Breast epithelium (tissue), 4 donors: ENCODE measurements around the gene KLK5. TPM values are rescaled to one million over a fixed set of nuclear protein-coding genes. Genes with fewer than 3 reads are reported as not detected.
"Not testable (repeated sequence)": the region's sequence is repeated elsewhere in the genome, so short reads cannot be mapped to it uniquely, and the experiment has no call there.

Experiments used
- DNase-seq, 2 donors: peaks; one replicate each; pipeline ENCODE4 v3.0.0-alpha.2; 2019; ENCODE audit warnings: low spot score in 2 of 2
- H3K27ac ChIP-seq, 2 donors: fragments of 200-600 bp; sonication (generic) in 1 of 2; one replicate each; pipeline ENCODE4 v1.5.1; 2016 to 2019; ENCODE audit warnings: mild to moderate bottlenecking in 1 of 2
- H3K27me3 ChIP-seq, 2 donors: fragments of 200-600 bp; sonication (generic) in 1 of 2; one replicate each; pipeline versions ENCODE4 v1.5.1 to v1.6.0; 2017 to 2019; ENCODE audit warnings: control low read depth in 1 of 2, mild to moderate bottlenecking in 1 of 2
- H3K36me3 ChIP-seq: fragments of 200-600 bp; one replicate; pipeline ENCODE4 v1.5.1; 2019
- H3K4me1 ChIP-seq, 2 donors: fragments of 200-600 bp; sonication (generic); one replicate each; pipeline ENCODE4 v1.5.1; 2016 to 2019; ENCODE audit warnings: control low read depth in 1 of 2
- H3K4me3 ChIP-seq, 3 donors: fragments of 200-600 bp; sonication (generic); 1 replicate in 2 of 3; 2 replicates in 1 of 3; pipeline ENCODE4 v1.5.1; 2016 to 2019; ENCODE audit warnings: mild to moderate bottlenecking in 3 of 3, moderate library complexity in 2 of 3
- H3K9me3 ChIP-seq, 2 donors: fragments of 200-600 bp; sonication (generic) in 1 of 2; one replicate each; pipeline ENCODE4 v1.5.1; 2016 to 2019; ENCODE audit warnings: control low read depth in 1 of 2
- POLR2A ChIP-seq: fragments of 450-650 bp; IDR thresholded peaks from one replicate; pipeline ENCODE4 v1.6.1; 2016; ENCODE audit warnings: antibody characterized with exemption, mild to moderate bottlenecking, moderate library complexity
- POLR2AphosphoS5 ChIP-seq, 3 donors: sonication (generic); formaldehyde crosslinking; IDR thresholded peaks; one replicate each; pipeline ENCODE4 v1.6.1; 2017; ENCODE audit warnings: antibody characterized with exemption in 3 of 3
- intact Hi-C: fragments of 100-400 bp; cut with DNase I; formaldehyde crosslinking; loops from one replicate; pipeline ENCODE4 v1.15.1; 2023; ENCODE audit warnings: low total_unique reads
- total RNA-seq, 3 donors: library from RNA; depleted of rRNA; stranded (reverse); fragments of >200 nt; gene quantifications; one replicate each; pipeline ENCODE4 v1.1.0, GENCODE V29; 2016
- TF ChIP-seq, protein P1 (sequence below), 3 donors: fragments of 450-650 bp; IDR thresholded peaks; one replicate each; pipeline ENCODE4 v1.5.1; 2016 to 2017; ENCODE audit warnings: antibody characterized with exemption in 3 of 3, mild to moderate bottlenecking in 3 of 3, moderate library complexity in 3 of 3

Gene KLK5
- total RNA-seq, 3 donors from 2014 or later: 16.1 to 182 TPM; not detected in 1

GRCh38 chr19:50977626-50978025 lies 24.8 kb upstream of the KLK5 start:
- Histone ChIP-seq H3K9me3 (no peaks in the 10 kb centered on the region), H3K4me3 (no peak overlapping the region), H3K27ac (no peak overlapping the region), H3K27me3 (no peaks in the 10 kb centered on the region), H3K4me1 (no peaks in the 10 kb centered on the region), H3K36me3 (no peaks in the 10 kb centered on the region)
- no peak for DNase-seq
- TF ChIP-seq POLR2A (no peak), POLR2AphosphoS5 (IDR thresholded peaks at IDR 0.05) (no peak)
- TF ChIP-seq, protein P1, sequence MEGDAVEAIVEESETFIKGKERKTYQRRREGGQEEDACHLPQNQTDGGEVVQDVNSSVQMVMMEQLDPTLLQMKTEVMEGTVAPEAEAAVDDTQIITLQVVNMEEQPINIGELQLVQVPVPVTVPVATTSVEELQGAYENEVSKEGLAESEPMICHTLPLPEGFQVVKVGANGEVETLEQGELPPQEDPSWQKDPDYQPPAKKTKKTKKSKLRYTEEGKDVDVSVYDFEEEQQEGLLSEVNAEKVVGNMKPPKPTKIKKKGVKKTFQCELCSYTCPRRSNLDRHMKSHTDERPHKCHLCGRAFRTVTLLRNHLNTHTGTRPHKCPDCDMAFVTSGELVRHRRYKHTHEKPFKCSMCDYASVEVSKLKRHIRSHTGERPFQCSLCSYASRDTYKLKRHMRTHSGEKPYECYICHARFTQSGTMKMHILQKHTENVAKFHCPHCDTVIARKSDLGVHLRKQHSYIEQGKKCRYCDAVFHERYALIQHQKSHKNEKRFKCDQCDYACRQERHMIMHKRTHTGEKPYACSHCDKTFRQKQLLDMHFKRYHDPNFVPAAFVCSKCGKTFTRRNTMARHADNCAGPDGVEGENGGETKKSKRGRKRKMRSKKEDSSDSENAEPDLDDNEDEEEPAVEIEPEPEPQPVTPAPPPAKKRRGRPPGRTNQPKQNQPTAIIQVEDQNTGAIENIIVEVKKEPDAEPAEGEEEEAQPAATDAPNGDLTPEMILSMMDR (IDR thresholded peaks at IDR 0.05): no peak
- intact Hi-C loops: no loop called here

GRCh38 chr19:50975766-50976165 lies 22.9 kb upstream of the KLK5 start:
- TF ChIP-seq, protein P1 (IDR thresholded peaks at IDR 0.05): no peak
- no peaks in the 10 kb centered on the region for H3K27me3 ChIP-seq
- peak in 1 of 2 donors; percentile 88 for DNase-seq

DNA sequence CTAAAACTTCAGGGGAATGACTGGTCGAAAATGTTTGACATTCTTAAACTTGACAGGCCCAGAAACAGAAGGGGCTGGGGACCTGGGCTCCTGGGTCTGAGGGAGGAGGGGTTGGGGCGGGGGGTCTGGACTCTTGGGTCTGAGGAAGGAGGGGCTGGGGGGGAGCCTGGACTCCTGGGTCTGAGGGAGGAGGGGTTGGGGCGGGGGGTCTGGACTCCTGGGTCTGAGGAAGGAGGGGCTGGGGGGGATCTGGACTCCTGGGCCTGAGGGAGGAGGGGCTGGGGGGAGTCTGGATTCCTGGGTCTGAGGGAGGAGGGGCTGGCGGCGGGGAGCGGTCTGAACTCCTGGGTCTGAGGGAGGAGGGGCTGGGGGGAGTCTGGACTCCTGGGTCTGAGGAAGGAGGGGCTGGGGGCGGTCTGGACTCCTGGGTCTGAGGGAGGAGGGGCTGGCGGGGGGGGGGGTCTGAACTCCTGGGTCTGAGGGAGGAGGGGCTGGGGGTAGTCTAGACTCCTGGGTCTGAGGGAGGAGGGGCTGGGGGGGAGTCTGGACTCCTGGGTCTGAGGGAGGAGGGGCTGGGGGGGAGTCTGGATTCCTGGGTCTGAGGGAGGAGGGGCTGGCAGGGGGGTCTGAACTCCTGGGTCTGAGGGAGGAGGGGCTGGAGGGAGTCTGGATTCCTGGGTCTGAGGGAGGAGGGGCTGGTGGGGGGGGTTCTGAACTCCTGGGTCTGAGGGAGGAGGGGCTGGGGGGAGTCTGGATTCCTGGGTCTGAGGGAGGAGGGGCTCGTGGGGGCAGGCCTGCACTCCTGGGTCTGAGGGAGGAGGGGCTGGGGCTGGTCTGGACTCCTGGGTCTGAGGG lies 22.1 kb upstream of the KLK5 start:
- Histone ChIP-seq H3K36me3 (no peaks in the 10 kb centered on the region), H3K9me3 (no peaks in the 10 kb centered on the region), H3K4me1 (no peaks in the 10 kb centered on the region), H3K27me3 (no peaks in the 10 kb centered on the region), H3K27ac (peak overlapping the region; percentile 16 to 82), H3K4me3 (no peak overlapping the region)
- DNase-seq: no peak
- intact Hi-C loops: loop anchor here (5.0 kb wide), 1 partner anchor 762 kb away; no protein-coding TSS in a partner anchor
- TF ChIP-seq POLR2AphosphoS5 (IDR thresholded peaks at IDR 0.05) (no peak), POLR2A (no peak)
- TF ChIP-seq, protein P1 (IDR thresholded peaks at IDR 0.05): no peak

More at GRCh38 chr19:50975766-50976165, 22.9 kb upstream of the KLK5 start:
- Histone ChIP-seq H3K4me3 (no peak overlapping the region), H3K27ac (peak overlapping the region; percentile 16 to 82), H3K4me1 (no peaks in the 10 kb centered on the region), H3K36me3 (no peaks in the 10 kb centered on the region), H3K9me3 (no peaks in the 10 kb centered on the region)
- intact Hi-C loops: no loop called here

DNA sequence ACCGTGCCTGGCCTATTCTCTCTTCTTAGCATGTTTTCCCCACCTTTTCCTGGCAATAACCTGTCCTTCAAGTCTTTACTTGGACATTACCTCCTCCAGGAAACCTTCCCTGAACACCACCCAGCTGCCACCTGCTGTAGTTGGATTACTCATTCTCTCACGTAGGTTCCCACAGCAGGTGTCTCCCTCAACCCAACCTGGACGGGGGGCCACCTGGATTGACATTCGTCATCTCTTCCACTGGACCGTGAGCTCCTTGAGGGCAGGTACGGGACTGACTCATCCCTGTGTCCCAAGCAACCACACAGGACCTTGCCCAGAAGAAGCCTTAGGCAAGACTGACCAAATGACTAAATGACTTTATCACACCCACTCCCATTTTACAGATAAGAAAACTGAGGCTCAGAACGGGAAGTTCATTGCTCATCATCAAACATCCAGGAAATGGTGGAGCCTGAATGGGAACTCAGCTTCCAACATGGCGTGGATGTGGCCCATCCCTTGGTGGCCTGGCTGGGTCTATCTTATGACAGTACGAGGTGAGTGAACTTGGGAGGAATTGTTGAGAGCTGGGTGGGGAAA lies 20.0 kb upstream of the KLK5 start:
- H3K27me3 ChIP-seq: no peaks in the 10 kb centered on the region

GRCh38 chr19:50969810-50970209 lies 17.0 kb upstream of the KLK5 start:
- H3K36me3 ChIP-seq, DNase-seq, H3K4me1 ChIP-seq, H3K9me3 ChIP-seq, H3K27me3 ChIP-seq: not testable (repeated sequence)
- Histone ChIP-seq H3K4me3 (peak overlapping the region in 2 of 3 donors; percentile 12 to 40), H3K27ac (peak overlapping the region; percentile 86 to 87)
- intact Hi-C loops: loop anchor here (5.0 kb wide), 1 partner anchor 767 kb away; no protein-coding TSS in a partner anchor

More for the DNA sequence above, 20.0 kb upstream of the KLK5 start:
- Histone ChIP-seq H3K27ac (no peak overlapping the region), H3K36me3 (no peaks in the 10 kb centered on the region), H3K9me3 (no peaks in the 10 kb centered on the region), H3K4me3 (no peak overlapping the region), H3K4me1 (peaks cover 0 to 3% of the 10 kb centered on the region in 2 donors)
- DNase-seq: no peak
- intact Hi-C loops: loop anchor here (5.0 kb wide), 1 partner anchor 764 kb away; no protein-coding TSS in a partner anchor
- TF ChIP-seq, protein P1 (IDR thresholded peaks at IDR 0.05): no peak
- TF ChIP-seq POLR2AphosphoS5 (IDR thresholded peaks at IDR 0.05): no peak
- no peak for TF ChIP-seq POLR2A
